Osteoblast (primary cell): ENCODE results near the gene LRP1B. TPM values are rescaled to one million over a fixed set of nuclear protein-coding genes. Genes with fewer than 3 reads are reported as not detected.
A peak's percentile ranks its signal among the peaks of the same experiment; 100 is the strongest.

ENCODE experiments used
- DNase-seq: peaks from one replicate; pipeline ENCODE4 v3.0.0; 2011; ENCODE audit warnings: low spot score, mixed read lengths; ENCODE audit not compliant: insufficient read length; ENCODE audit errors: missing footprints
- H2AFZ ChIP-seq: 2 replicates; pipeline ENCODE4 v1.6.0; 2011; ENCODE audit warnings: mild to moderate bottlenecking, low read length
- H3K27ac ChIP-seq: 2 replicates; pipeline ENCODE4 v1.5.1; 2011; ENCODE audit warnings: mild to moderate bottlenecking, low read depth, low read length, moderate library complexity
- H3K27me3 ChIP-seq: 2 replicates; pipeline ENCODE4 v1.6.0; 2012; ENCODE audit warnings: mild to moderate bottlenecking, control low read depth, inconsistent platforms, low read length, moderate library complexity; ENCODE audit not compliant: insufficient read depth
- H3K36me3 ChIP-seq: 2 replicates; pipeline ENCODE4 v1.5.1; 2011; ENCODE audit warnings: mild to moderate bottlenecking, low read length, control low read depth, moderate library complexity; ENCODE audit not compliant: insufficient read depth
- H3K4me1 ChIP-seq: 2 replicates; pipeline ENCODE4 v1.5.1; 2011; ENCODE audit warnings: mild to moderate bottlenecking, low read length, control low read depth, moderate library complexity; ENCODE audit not compliant: insufficient read depth
- H3K4me2 ChIP-seq: 2 replicates; pipeline ENCODE4 v1.6.0; 2011; ENCODE audit warnings: mild to moderate bottlenecking, low read length; ENCODE audit not compliant: insufficient read depth
- H3K4me3 ChIP-seq: fragments of 200-600 bp; sonication (generic); 3 replicates; pipeline ENCODE4 v1.5.1; 2012; ENCODE audit warnings: mild to moderate bottlenecking, low read length, inconsistent platforms; ENCODE audit not compliant: insufficient read depth
- H3K79me2 ChIP-seq: 2 replicates; pipeline ENCODE4 v1.6.0; 2012; ENCODE audit warnings: mild to moderate bottlenecking, low read length, control low read depth, inconsistent platforms; ENCODE audit not compliant: insufficient read depth
- H3K9me3 ChIP-seq: 2 replicates; pipeline ENCODE4 v1.5.1; 2011; ENCODE audit warnings: low read depth, low read length, control low read depth
- H4K20me1 ChIP-seq: 2 replicates; pipeline ENCODE4 v1.6.0; 2012; ENCODE audit warnings: mild to moderate bottlenecking, low read length, control low read depth; ENCODE audit not compliant: insufficient read depth
- CTCF ChIP-seq: IDR thresholded peaks from 2 replicates; pipeline ENCODE4 v1.5.1; 2011; ENCODE audit warnings: mild to moderate bottlenecking, low read depth, low read length, moderate library complexity; ENCODE audit errors: extremely low read depth
- total RNA-seq: library from RNA; depleted of rRNA; stranded (reverse); fragments of >200 nt; gene quantifications from 2 replicates; pipeline ENCODE4 v1.2.3, GENCODE V29; 2012

The LRP1B gene
- total RNA-seq, 1 donor: not detected

GRCh38 chr2:140949932-140950331, 1180.9 kb downstream of the LRP1B start:
- Histone ChIP-seq H4K20me1 (no peaks in the 10 kb centered on the region), H3K4me3 (no peak overlapping the region), H3K79me2 (no peaks in the 10 kb centered on the region), H3K4me2 (no peak overlapping the region), H3K27ac (no peak overlapping the region), H2AFZ (no peak overlapping the region), H3K36me3 (no peaks in the 10 kb centered on the region), H3K4me1 (no peaks in the 10 kb centered on the region), H3K27me3 (no peaks in the 10 kb centered on the region), H3K9me3 (no peaks in the 10 kb centered on the region)
- peak; percentile 4 for DNase-seq
- TF ChIP-seq CTCF: no peak

- H3K79me2 ChIP-seq: no peaks in the 10 kb centered on the region
- no peaks in the 10 kb centered on the region for H3K9me3 ChIP-seq
- H2AFZ ChIP-seq: no peak overlapping the region
- no peaks in the 10 kb centered on the region for H4K20me1 ChIP-seq
- TF ChIP-seq CTCF: no peak
- H3K27me3 ChIP-seq: no peaks in the 10 kb centered on the region
- no peak for DNase-seq
- no peak overlapping the region for H3K4me3 ChIP-seq
- no peaks in the 10 kb centered on the region for H3K36me3 ChIP-seq
- no peaks in the 10 kb centered on the region for H3K4me1 ChIP-seq
- no peak overlapping the region for H3K27ac ChIP-seq
- H3K4me2 ChIP-seq: no peak overlapping the region
Measured at GRCh38 chr2:140947236-140947635, 1183.6 kb downstream of the LRP1B start.

GRCh38 chr2:140943867-140944266, 1186.9 kb downstream of the LRP1B start:
- TF ChIP-seq CTCF: no peak
- no peaks in the 10 kb centered on the region for H3K36me3 ChIP-seq
- no peak overlapping the region for H2AFZ ChIP-seq
- no peaks in the 10 kb centered on the region for H3K9me3 ChIP-seq
- H4K20me1 ChIP-seq: no peaks in the 10 kb centered on the region
- no peaks in the 10 kb centered on the region for H3K27me3 ChIP-seq
- H3K79me2 ChIP-seq: no peaks in the 10 kb centered on the region
- no peak for DNase-seq
- H3K27ac ChIP-seq: no peak overlapping the region
- no peak overlapping the region for H3K4me3 ChIP-seq
- H3K4me1 ChIP-seq: no peaks in the 10 kb centered on the region
- no peak overlapping the region for H3K4me2 ChIP-seq

- no peaks in the 10 kb centered on the region for H3K27me3 ChIP-seq
- no peak for TF ChIP-seq CTCF
- H3K27ac ChIP-seq: no peak overlapping the region
- H3K4me1 ChIP-seq: no peaks in the 10 kb centered on the region
- DNase-seq: no peak
- no peaks in the 10 kb centered on the region for H3K36me3 ChIP-seq
- H3K9me3 ChIP-seq: no peaks in the 10 kb centered on the region
- H3K4me2 ChIP-seq: no peak overlapping the region
- no peaks in the 10 kb centered on the region for H3K79me2 ChIP-seq
- H2AFZ ChIP-seq: no peak overlapping the region
- H3K4me3 ChIP-seq: no peak overlapping the region
- no peaks in the 10 kb centered on the region for H4K20me1 ChIP-seq
Measured at GRCh38 chr2:140942284-140942683, 1188.5 kb downstream of the LRP1B start.
